ENCODE data around the gene MAPKAPK3. TPM values are rescaled to one million over a fixed set of nuclear protein-coding genes. Genes with fewer than 3 reads are reported as not detected.

Gene MAPKAPK3
- total and polyA plus RNA-seq, 2 of the 4 experiments (the other 2 are of a cell fraction) = 38.3 to 57.2 TPM

- BruUV-seq (replicated peaks) = no TSS peak
- H3K9ac ChIP-seq (ENCODE audit: low read depth, low read length) = no peak overlapping the region
- H4K5ac ChIP-seq (ENCODE audit: low read depth, low read length) = no peak overlapping the region
- H4K91ac ChIP-seq (ENCODE audit: insufficient read depth, low read depth, low read length) = no peak overlapping the region
- H3K23ac ChIP-seq (ENCODE audit: low read depth, low read length) = no peak overlapping the region
- peaks cover 0 to 4% of the 10 kb centered on the region in 2 experiments; a peak in 1 of 4 replicates for H3K79me1 ChIP-seq (ENCODE audit: low read depth in 1 of 2, low read length in 2 of 2)
- H2BK120ac ChIP-seq (ENCODE audit: low read depth, low read length) = no peak overlapping the region
- H3K27me3 ChIP-seq (ENCODE audit: control insufficient read depth, insufficient read depth, low read length) = no peaks in the 10 kb centered on the region
- H3K9me3 ChIP-seq (ENCODE audit: control insufficient read depth, insufficient read depth, low read length) = no peaks in the 10 kb centered on the region
- WGBS, 2 experiments (ENCODE audit: extremely low coverage in 2 of 2, insufficient read length in 1 of 2) = 40% methylated on average over 1 of the region's 7 CpGs; no CpG with 5 or more reads in 1 of the 2 experiments
- H3K56ac ChIP-seq (ENCODE audit: extremely low read depth, insufficient read depth, low read length) = no peak overlapping the region
- H3K9me1 ChIP-seq (ENCODE audit: insufficient read depth, low read length) = 0 out of 2 replicates have a peak, but pooled peaks cover 3% of the 10 kb centered on the region
- H3K36me3 ChIP-seq (ENCODE audit: control insufficient read depth, insufficient read depth, low read length) = peaks cover 6% of the 10 kb centered on the region
- no peak for TF ChIP-seq BHLHE40 (IDR thresholded peaks at IDR 0.05; ENCODE audit: low read depth, low read length)
- no peak for TF ChIP-seq MAFK (IDR thresholded peaks at IDR 0.05; ENCODE audit: low read depth, low read length)
- no peak for TF ChIP-seq CEBPB (IDR thresholded peaks at IDR 0.05; ENCODE audit: low read depth, low read length)
- TF ChIP-seq RAD21 (IDR thresholded peaks at IDR 0.05; ENCODE audit: low read length) = no peak
- TF ChIP-seq MXI1 (IDR thresholded peaks at IDR 0.05; ENCODE audit: borderline replicate concordance, low read depth, low read length) = no peak
- no peak for TF ChIP-seq CTCF (conservative IDR thresholded peaks at IDR 0.05; ENCODE audit: low read depth, low read length)
- no peak for TF ChIP-seq MAZ (IDR thresholded peaks at IDR 0.05; ENCODE audit: borderline replicate concordance, low read depth, low read length)
- TF ChIP-seq NFE2L2 (IDR thresholded peaks at IDR 0.05; ENCODE audit: low read depth, low read length) = no peak
- POLR2A ChIA-PET (ENCODE audit: unreplicated experiment) = interaction anchor here (0.5 kb wide), 1 partner anchor 1170 kb away, joined by 4 read pairs; no protein-coding TSS in a partner anchor
- H3K4me1 ChIP-seq (ENCODE audit: control insufficient read depth, insufficient read depth, low read length) = no peaks in the 10 kb centered on the region
- no peak overlapping the region for H2BK15ac ChIP-seq (ENCODE audit: low read depth, low read length)
- H2BK5ac ChIP-seq (ENCODE audit: low read depth, low read length, poor library complexity, severe bottlenecking) = no peak overlapping the region
- peaks cover 4% of the 10 kb centered on the region for H4K20me1 ChIP-seq (ENCODE audit: insufficient read depth, low read length)
- H3K4me3 ChIP-seq (ENCODE audit: insufficient read depth, low read depth, low read length) = no peak overlapping the region
- dilution Hi-C loops (cut with HindIII; ENCODE audit: low sequenced_read_pairs, unreplicated experiment) = no loop called here
- no peak overlapping the region for H3K14ac ChIP-seq (replicated peaks; ENCODE audit: low read depth, low read length)
- DNase-seq (no peak), ATAC-seq (ENCODE audit: low read depth) (no peak)
- CTCF ChIA-PET = interaction anchor here (0.6 kb wide), 1 partner anchor 178 kb away, joined by 4 read pairs; no protein-coding TSS in a partner anchor
- no peak overlapping the region for H2AK5ac ChIP-seq (ENCODE audit: low read depth, low read length)
- no peak overlapping the region for H3K4ac ChIP-seq (ENCODE audit: low read depth, low read length)
- no peak overlapping the region for H2AFZ ChIP-seq (replicated peaks; ENCODE audit: low read length, poor library complexity)
- intact Hi-C loops (cut with micrococcal nuclease) = no loop called here
- no peak overlapping the region for H3K18ac ChIP-seq (ENCODE audit: low read depth, low read length)
- H4K8ac ChIP-seq (ENCODE audit: low read depth in 2 of 2, low read length in 2 of 2) = no peak overlapping the region
- H3K27ac ChIP-seq (ENCODE audit: insufficient read depth, low read length) = no peak overlapping the region
- no peak overlapping the region for H3K4me2 ChIP-seq (ENCODE audit: low read depth, low read length)
- in situ Hi-C loops (cut with MboI; ENCODE audit: low sequenced_read_pairs) = no loop called here
- no peak overlapping the region for H2AK9ac ChIP-seq (replicated peaks; ENCODE audit: low read depth, low read length, poor library complexity)
- H2BK20ac ChIP-seq (ENCODE audit: low read depth, low read length) = no peak overlapping the region
These were observed 27.6 kb downstream of the MAPKAPK3 start for GRCh38 chr3:50644561-50644960.

All from IMR-90 (cell line).